K562 (cell line): Measurements from ENCODE around the gene SARS1. TPM values are rescaled to one million over a fixed set of nuclear protein-coding genes. Genes with fewer than 3 reads are reported as not detected.

Source experiments
- ASH1L ChIP-seq: fragments of 450-650 bp; IDR thresholded peaks from 2 replicates; pipeline ENCODE4 v1.6.1; 2018; ENCODE audit warnings: borderline replicate concordance, mild to moderate bottlenecking, low read depth; ENCODE audit not compliant: partially characterized antibody
- CXXC5 ChIP-seq: fragments of 250-450 bp; sonication (Bioruptor Pico); IDR thresholded peaks from 2 replicates; pipeline ENCODE4 v1.8.0; 2022; ENCODE audit warnings: inconsistent platforms, mild to moderate bottlenecking, moderate library complexity
- ELF1 ChIP-seq: fragments of 200-800 bp; sonication (Bioruptor generic); IDR thresholded peaks from 2 replicates; pipeline ENCODE4 v1.6.1; 2016; ENCODE audit warnings: missing genetic modification characterization, missing compliant biosample characterization
- ETV5 ChIP-seq: sonication (generic); formaldehyde crosslinking; IDR thresholded peaks from 2 replicates; pipeline ENCODE4 v1.4.0; 2020; ENCODE audit warnings: low read depth, mild to moderate bottlenecking, missing genetic modification reagents
- FOXA1 ChIP-seq: fragments of 450-650 bp; IDR thresholded peaks from 2 replicates; pipeline ENCODE4 v1.6.1; 2016; ENCODE audit warnings: mild to moderate bottlenecking, borderline replicate concordance
- GATAD2B ChIP-seq: fragments of 450-650 bp; IDR thresholded peaks from 2 replicates; pipeline ENCODE4 v1.6.1; 2017; ENCODE audit warnings: mild to moderate bottlenecking, borderline replicate concordance
- HLTF ChIP-seq: fragments of 450-650 bp; IDR thresholded peaks from 2 replicates; pipeline ENCODE4 v1.6.1; 2016
- JUN ChIP-seq, 2 experiments: sonication (generic) in 1 of 2; formaldehyde crosslinking in 1 of 2; IDR thresholded peaks; 2 replicates each; pipeline versions ENCODE4 v1.6.1 to v1.8.0; 2012 to 2022; ENCODE audit warnings: borderline replicate concordance in 2 of 2, mild to moderate bottlenecking in 2 of 2, improper control_type of control experiment in 1 of 2, low read depth in 1 of 2, low read length in 1 of 2, missing genetic modification reagents in 1 of 2
- MLX ChIP-seq, 2 experiments: fragments of 450-650 bp in 1 of 2; sonication (generic) in 1 of 2; formaldehyde crosslinking; conservative IDR thresholded peaks; 2 replicates each; pipeline versions ENCODE4 v1.4.0 to v1.8.1; 2020 to 2022; ENCODE audit warnings: mild to moderate bottlenecking in 1 of 2, missing genetic modification reagents in 1 of 2
- MYBL2 ChIP-seq, 2 experiments: fragments of 450-650 bp in 1 of 2; sonication (generic) in 1 of 2; formaldehyde crosslinking in 1 of 2; IDR thresholded peaks; 2 replicates each; pipeline versions ENCODE4 v1.6.1 to v1.8.1; 2017 to 2022; ENCODE audit warnings: borderline replicate concordance in 1 of 2, inconsistent platforms in 1 of 2, low read depth in 1 of 2, mild to moderate bottlenecking in 1 of 2, missing genetic modification reagents in 1 of 2, moderate library complexity in 1 of 2
- NR4A1 ChIP-seq, 2 experiments: fragments of 250-450 bp in 1 of 2; fragments of 450-650 bp in 1 of 2; sonication (Bioruptor Pico) in 1 of 2; IDR thresholded peaks; 2 replicates each; pipeline versions ENCODE4 v1.4.0 to v1.6.1; 2016 to 2020; ENCODE audit warnings: mild to moderate bottlenecking in 2 of 2, missing compliant biosample characterization in 1 of 2, missing genetic modification characterization in 1 of 2, moderate library complexity in 1 of 2
- PYGO2 ChIP-seq: fragments of 450-650 bp; IDR thresholded peaks from 2 replicates; pipeline ENCODE4 v1.6.1; 2016; ENCODE audit warnings: mild to moderate bottlenecking, missing genetic modification characterization, moderate library complexity, missing compliant biosample characterization
- SETDB1 ChIP-seq: IDR thresholded peaks from one replicate; pipeline ENCODE4 v1.6.1; 2012; ENCODE audit warnings: low read length, control low read depth, inconsistent platforms
- SLC30A9 ChIP-seq: fragments of 250-450 bp; sonication (Bioruptor Pico); IDR thresholded peaks from 2 replicates; pipeline ENCODE4 v1.8.0; 2022; ENCODE audit warnings: mild to moderate bottlenecking, moderate library complexity
- SMAD3 ChIP-seq: fragments of 450-650 bp; formaldehyde crosslinking; conservative IDR thresholded peaks from 2 replicates; pipeline ENCODE4 v1.4.0; 2020; ENCODE audit warnings: mild to moderate bottlenecking
- SPI1 ChIP-seq: IDR thresholded peaks from 2 replicates; pipeline ENCODE4 v1.6.1; 2011; ENCODE audit warnings: low read depth, low read length, control low read depth, borderline replicate concordance
- TARDBP ChIP-seq: fragments of 450-650 bp; IDR thresholded peaks from 2 replicates; pipeline ENCODE4 v1.6.1; 2016
- ZBTB1 ChIP-seq: sonication (generic); formaldehyde crosslinking; IDR thresholded peaks from 2 replicates; pipeline ENCODE4 v1.8.1; 2023; ENCODE audit warnings: missing genetic modification reagents, low read depth, mild to moderate bottlenecking, borderline replicate concordance
- ZNF174 ChIP-seq: fragments of 250-450 bp; sonication (Bioruptor Pico); IDR thresholded peaks from 2 replicates; pipeline ENCODE4 v1.4.0; 2020; ENCODE audit warnings: mild to moderate bottlenecking
- ZNF224 ChIP-seq: sonication (generic); formaldehyde crosslinking; IDR thresholded peaks from 2 replicates; pipeline ENCODE4 v1.8.0; 2022; ENCODE audit warnings: mild to moderate bottlenecking, missing genetic modification reagents
- ZNF280A ChIP-seq: fragments of 450-650 bp; IDR thresholded peaks from 2 replicates; pipeline ENCODE4 v1.6.1; 2018; ENCODE audit warnings: mild to moderate bottlenecking, low read depth; ENCODE audit not compliant: partially characterized antibody
- ZNF3 ChIP-seq: fragments of 250-450 bp; sonication (Bioruptor Pico); IDR thresholded peaks from 2 replicates; pipeline ENCODE4 v1.5.0; 2021; ENCODE audit warnings: mild to moderate bottlenecking, moderate library complexity
- ZNF586 ChIP-seq: fragments of 450-650 bp; formaldehyde crosslinking; conservative IDR thresholded peaks from 2 replicates; pipeline ENCODE4 v1.4.0; 2020; ENCODE audit warnings: mild to moderate bottlenecking, moderate library complexity
- ZSCAN29 ChIP-seq: fragments of 450-650 bp; IDR thresholded peaks from 2 replicates; pipeline ENCODE4 v1.6.1; 2017
- polyA plus RNA-seq, 8 experiments: library from polyadenylated mRNA; depleted of rRNA in 4 of 8; stranded (reverse) in 5 of 8; unstranded in 3 of 8; fragments of >200 nt; fragmentation: Nextera tagmentation in 2 of 8; fragmentation: Illumina TruSeq in 1 of 8; extraction: Ambion mirVana in 2 of 8; extraction: Trizol in 1 of 8; gene quantifications; 2 replicates each; pipeline versions ENCODE4 v1.2.1 to v1.2.3, GENCODE V29; 2011 to 2014; ENCODE audit warnings: inconsistent platforms in 1 of 8, missing spikeins in 1 of 8
- total RNA-seq, 7 experiments: library from RNA; depleted of rRNA in 6 of 7; stranded (reverse); fragments of >200 nt in 6 of 7; fragmentation: Illumina TruSeq in 2 of 7; extraction: Trizol in 2 of 7; gene quantifications; 2 replicates each; pipeline versions ENCODE4 v1.2.1 to v1.2.3, GENCODE V29; 2011 to 2021; ENCODE audit warnings: low replicate concordance in 1 of 7
- TF ChIP-seq, protein P1 (sequence below): sonication (generic); formaldehyde crosslinking; IDR thresholded peaks from 2 replicates; pipeline ENCODE4 v1.8.1; 2023; ENCODE audit warnings: mild to moderate bottlenecking, missing genetic modification reagents, moderate library complexity

Gene SARS1
- total and polyA plus RNA-seq, 9 of the 15 experiments (the other 6 are each of a cell fraction or from before 2014, with no cell fraction given): 221 to 623 (median 254) TPM

GRCh38 chr1:109240158-109241152 lies 26.7 kb downstream of the SARS1 start (continued):
- TF ChIP-seq ZBTB1 (CRISPR knock-in tag): no peak
- no peak for TF ChIP-seq PYGO2 (tag)
- no peak for TF ChIP-seq HLTF
- no peak for TF ChIP-seq ZNF280A
- no peak for TF ChIP-seq ETV5 (CRISPR knock-in tag)
- no peak for TF ChIP-seq NR4A1 (CRISPR knock-in tag; IDR thresholded peaks at IDR 0.05)
- no peak for TF ChIP-seq NR4A1 (tag; IDR thresholded peaks at IDR 0.05)
- no peak for TF ChIP-seq TARDBP
- no peak for TF ChIP-seq SLC30A9 (CRISPR knock-in tag)
- no peak for TF ChIP-seq SETDB1
- no peak for TF ChIP-seq JUN (IDR thresholded peaks at IDR 0.05; ENCODE audit: borderline replicate concordance, low read depth, low read length)
- TF ChIP-seq JUN (CRISPR knock-in tag; IDR thresholded peaks at IDR 0.05; ENCODE audit: borderline replicate concordance): no peak
- no peak for TF ChIP-seq MYBL2 (IDR thresholded peaks at IDR 0.05; ENCODE audit: low read depth)
- no peak for TF ChIP-seq MYBL2 (CRISPR knock-in tag; IDR thresholded peaks at IDR 0.05; ENCODE audit: borderline replicate concordance)
- no peak for TF ChIP-seq ASH1L
- no peak for TF ChIP-seq ZNF586 (CRISPR knock-in tag)
- TF ChIP-seq CXXC5 (CRISPR knock-in tag): no peak
- TF ChIP-seq ZNF224: no peak
- no peak for TF ChIP-seq ELF1 (tag)
- TF ChIP-seq SMAD3: no peak
- TF ChIP-seq MLX (CRISPR knock-in tag; conservative IDR thresholded peaks at IDR 0.05): peak in 1 of 2 experiments; percentile 16; a peak in 1 of 4 replicates
- no peak for TF ChIP-seq ZSCAN29
- no peak for TF ChIP-seq GATAD2B
- TF ChIP-seq, protein P1, sequence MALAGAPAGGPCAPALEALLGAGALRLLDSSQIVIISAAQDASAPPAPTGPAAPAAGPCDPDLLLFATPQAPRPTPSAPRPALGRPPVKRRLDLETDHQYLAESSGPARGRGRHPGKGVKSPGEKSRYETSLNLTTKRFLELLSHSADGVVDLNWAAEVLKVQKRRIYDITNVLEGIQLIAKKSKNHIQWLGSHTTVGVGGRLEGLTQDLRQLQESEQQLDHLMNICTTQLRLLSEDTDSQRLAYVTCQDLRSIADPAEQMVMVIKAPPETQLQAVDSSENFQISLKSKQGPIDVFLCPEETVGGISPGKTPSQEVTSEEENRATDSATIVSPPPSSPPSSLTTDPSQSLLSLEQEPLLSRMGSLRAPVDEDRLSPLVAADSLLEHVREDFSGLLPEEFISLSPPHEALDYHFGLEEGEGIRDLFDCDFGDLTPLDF: no peak
- no peak for TF ChIP-seq ZNF174 (CRISPR knock-in tag)
- no peak for TF ChIP-seq SPI1
- no peak for TF ChIP-seq FOXA1
- TF ChIP-seq ZNF3 (CRISPR knock-in tag): peak; percentile 75
